Hepatocyte (in vitro differentiated cells): ENCODE data around the gene GPHN. TPM values are rescaled to one million over a fixed set of nuclear protein-coding genes. Genes with fewer than 3 reads are reported as not detected.
"Not testable (repeated sequence)": the region's sequence is repeated elsewhere in the genome, so short reads cannot be mapped to it uniquely, and the experiment has no call there.

Experiments used
- DNase-seq: peaks from one replicate; pipeline ENCODE4 v3.0.0-alpha.2; 2016; ENCODE audit warnings: low spot score
- H2AFZ ChIP-seq: fragments of 200-600 bp; sonication (generic); 2 replicates; pipeline ENCODE4 v1.6.0; 2016; ENCODE audit warnings: antibody characterized with exemption, mild to moderate bottlenecking
- H3K27ac ChIP-seq: fragments of 200-600 bp; sonication (generic); 2 replicates; pipeline ENCODE4 v1.5.1; 2016; ENCODE audit warnings: mild to moderate bottlenecking
- H3K27me3 ChIP-seq: fragments of 200-600 bp; sonication (generic); 2 replicates; pipeline ENCODE4 v1.6.1; 2016
- H3K36me3 ChIP-seq: fragments of 200-600 bp; sonication (generic); replicated peaks from 2 replicates; pipeline ENCODE4 v1.5.1; 2016; ENCODE audit warnings: low read depth; ENCODE audit not compliant: insufficient read depth
- H3K4me1 ChIP-seq: fragments of 200-600 bp; sonication (generic); 2 replicates; pipeline ENCODE4 v1.5.1; 2016; ENCODE audit warnings: mild to moderate bottlenecking, moderate library complexity; ENCODE audit not compliant: insufficient read depth
- H3K4me2 ChIP-seq: fragments of 200-600 bp; sonication (generic); 2 replicates; pipeline ENCODE4 v1.6.0; 2016
- H3K4me3 ChIP-seq: fragments of 200-600 bp; sonication (generic); 2 replicates; pipeline ENCODE4 v1.5.1; 2016; ENCODE audit warnings: mild to moderate bottlenecking
- H3K79me2 ChIP-seq: fragments of 200-600 bp; sonication (generic); 2 replicates; pipeline ENCODE4 v1.6.0; 2017; ENCODE audit warnings: mild to moderate bottlenecking
- H3K9me2 ChIP-seq: fragments of 200-600 bp; sonication (generic); replicated peaks from 2 replicates; pipeline ENCODE4 v1.6.0; 2017; ENCODE audit warnings: mild to moderate bottlenecking; ENCODE audit not compliant: insufficient read depth
- H3K9me3 ChIP-seq: fragments of 200-600 bp; sonication (generic); 2 replicates; pipeline ENCODE4 v1.5.1; 2016; ENCODE audit warnings: low read depth, mild to moderate bottlenecking
- H4K20me1 ChIP-seq: fragments of 200-600 bp; sonication (generic); 2 replicates; pipeline ENCODE4 v1.6.0; 2016; ENCODE audit warnings: mild to moderate bottlenecking; ENCODE audit not compliant: insufficient read depth, poor library complexity, severe bottlenecking
- CTCF ChIP-seq: fragments of 200-600 bp; sonication (generic); IDR thresholded peaks from 2 replicates; pipeline ENCODE4 v1.5.1; 2016; ENCODE audit warnings: antibody characterized with exemption, mild to moderate bottlenecking; ENCODE audit not compliant: poor library complexity
- EZH2 ChIP-seq: fragments of 200-600 bp; sonication (generic); IDR thresholded peaks from 2 replicates; pipeline ENCODE4 v1.6.1; 2016; ENCODE audit warnings: antibody characterized with exemption, mild to moderate bottlenecking, borderline replicate concordance
- EZH2phosphoT487 ChIP-seq: fragments of 200-600 bp; sonication (generic); IDR thresholded peaks from one replicate; pipeline ENCODE4 v1.6.1; 2018; ENCODE audit warnings: antibody characterized with exemption, mild to moderate bottlenecking, low read depth, moderate library complexity; ENCODE audit not compliant: unreplicated experiment, severe bottlenecking
- WGBS: methylation state at CpG from one replicate; pipeline ENCODE4 v1.1.6; 2016; ENCODE audit warnings: low lambda C conversion rate; ENCODE audit errors: missing lambda C conversion rate; 5-methylcytosine and 5-hydroxymethylcytosine counted together
- polyA plus RNA-seq: library from polyadenylated mRNA; unstranded; fragments of >200 nt; fragmentation: Nextera tagmentation; extraction: Ambion mirVana; gene quantifications from 2 replicates; pipeline ENCODE4 v1.2.1, GENCODE V29; 2016
- total RNA-seq: library from RNA; depleted of rRNA; stranded (reverse); fragments of >200 nt; gene quantifications from 2 replicates; pipeline ENCODE4 v1.2.3, GENCODE V29; 2014

Gene GPHN
- total and polyA plus RNA-seq, 2 experiments from 2014 or later, result 9.3 to 10.7 TPM

GRCh38 chr14:66496188-66496807 lies 11.6 kb upstream of the GPHN start:
- DNase-seq, result no peak
- 87% methylated on average over 4 of the region's 4 CpGs for WGBS
- TF ChIP-seq CTCF (no peak), EZH2 (no peak), EZH2phosphoT487 (no peak)
- no peaks in the 10 kb centered on the region for H3K27me3 ChIP-seq
- H3K4me1 ChIP-seq, result no peaks in the 10 kb centered on the region
- H3K27ac ChIP-seq, result no peak overlapping the region
- H3K4me2 ChIP-seq, result peak overlapping the region; percentile 54
- H3K36me3 ChIP-seq, result no peaks in the 10 kb centered on the region
- H3K79me2 ChIP-seq, result no peaks in the 10 kb centered on the region
- H2AFZ ChIP-seq, result peak overlapping the region; percentile 2
- no peaks in the 10 kb centered on the region for H3K9me2 ChIP-seq
- H4K20me1 ChIP-seq, result no peaks in the 10 kb centered on the region
- H3K9me3 ChIP-seq, result no peaks in the 10 kb centered on the region
- H3K4me3 ChIP-seq, result no peak overlapping the region

- TF ChIP-seq EZH2phosphoT487 (no peak), CTCF (no peak), EZH2 (no peak)
- H3K9me2 ChIP-seq, result no peaks in the 10 kb centered on the region
- H3K36me3 ChIP-seq, result no peaks in the 10 kb centered on the region
- no peaks in the 10 kb centered on the region for H4K20me1 ChIP-seq
- 58% methylated on average over 2 of the region's 2 CpGs for WGBS
- H2AFZ ChIP-seq, result no peak overlapping the region
- no peaks in the 10 kb centered on the region for H3K9me3 ChIP-seq
- H3K4me1 ChIP-seq, result no peaks in the 10 kb centered on the region
- no peaks in the 10 kb centered on the region for H3K79me2 ChIP-seq
- no peak overlapping the region for H3K4me2 ChIP-seq
- H3K27ac ChIP-seq, result no peak overlapping the region
- no peak overlapping the region for H3K4me3 ChIP-seq
- H3K27me3 ChIP-seq, result no peaks in the 10 kb centered on the region
- DNase-seq, result no peak
Observed at GRCh38 chr14:66496911-66497310, 11.0 kb upstream of the GPHN start.

- H3K9me3 ChIP-seq, result no peaks in the 10 kb centered on the region
- no peak for TF ChIP-seq EZH2
- no peak for TF ChIP-seq CTCF
- TF ChIP-seq EZH2phosphoT487, result no peak
- H2AFZ ChIP-seq, result no peak overlapping the region
- no peaks in the 10 kb centered on the region for H4K20me1 ChIP-seq
- H3K27ac ChIP-seq, result no peak overlapping the region
- H3K79me2 ChIP-seq, result no peaks in the 10 kb centered on the region
- H3K27me3 ChIP-seq, result no peaks in the 10 kb centered on the region
- H3K4me1 ChIP-seq, result no peaks in the 10 kb centered on the region
- H3K4me2 ChIP-seq, result no peak overlapping the region
- no peaks in the 10 kb centered on the region for H3K36me3 ChIP-seq
- no peaks in the 10 kb centered on the region for H3K9me2 ChIP-seq
- no peak overlapping the region for H3K4me3 ChIP-seq
- no peak for DNase-seq
- WGBS, result 71% methylated on average over 3 of the region's 3 CpGs
Observed at GRCh38 chr14:66498311-66498710, 9.6 kb upstream of the GPHN start.

GRCh38 chr14:66501592-66501991 lies 6.4 kb upstream of the GPHN start:
- Histone ChIP-seq H3K27ac (no peak overlapping the region), H3K4me1 (no peaks in the 10 kb centered on the region), H3K79me2 (no peaks in the 10 kb centered on the region), H3K27me3 (no peaks in the 10 kb centered on the region), H3K36me3 (no peaks in the 10 kb centered on the region), H3K9me2 (no peaks in the 10 kb centered on the region), H3K9me3 (no peaks in the 10 kb centered on the region), H3K4me3 (no peak overlapping the region), H4K20me1 (no peaks in the 10 kb centered on the region), H3K4me2 (no peak overlapping the region), H2AFZ (no peak overlapping the region)
- TF ChIP-seq EZH2phosphoT487, result no peak
- TF ChIP-seq CTCF, result no peak
- TF ChIP-seq EZH2, result no peak
- no peak for DNase-seq
- WGBS, result 80% methylated on average over 4 of the region's 4 CpGs

GRCh38 chr14:66502836-66503235 lies 5.1 kb upstream of the GPHN start:
- H4K20me1 ChIP-seq, H3K4me2 ChIP-seq, H3K9me3 ChIP-seq, H2AFZ ChIP-seq, H3K4me3 ChIP-seq, H3K27ac ChIP-seq, H3K27me3 ChIP-seq, H3K79me2 ChIP-seq, H3K36me3 ChIP-seq, H3K4me1 ChIP-seq, DNase-seq, H3K9me2 ChIP-seq: not testable (repeated sequence)
- 88% methylated on average over 5 of the region's 5 CpGs for WGBS
